ENCODE measurements around the gene LIPG. TPM values are rescaled to one million over a fixed set of nuclear protein-coding genes. Genes with fewer than 3 reads are reported as not detected.

LIPG gene
- polyA plus RNA-seq, 2 of the 4 experiments (the other 2 are of a cell fraction) = 0.36 to 0.65 TPM

- TF ChIP-seq REST (IDR thresholded peaks at IDR 0.05) (no peak), EHMT2 (IDR thresholded peaks at IDR 0.05; ENCODE audit: low read depth) (no peak), EP300 (IDR thresholded peaks at IDR 0.05) (no peak), PBX3 (IDR thresholded peaks at IDR 0.05) (no peak), RARB (CRISPR knock-in tag; IDR thresholded peaks at IDR 0.05) (no peak)
Measured at GRCh38 chr18:49520661-49521145, 41.2 kb upstream of the LIPG start (continued).

GRCh38 chr18:49521216-49521835 lies 40.5 kb upstream of the LIPG start:
- Histone ChIP-seq H3K4me2 (no peak overlapping the region), H3K4me3 (no peak overlapping the region), H3K27ac (no peak overlapping the region), H3K4me1 (no peaks in the 10 kb centered on the region), H3K9me3 (no peaks in the 10 kb centered on the region)
- ChIA-PET POLR2A (no interaction called here), CTCF (interaction anchor here (1.3 to 1.5 kb wide), 2 partner anchors 11 to 337 kb away, joined by 3 to 4 read pairs; no protein-coding TSS in a partner anchor)
- TF ChIP-seq HOXB13 (CRISPR knock-in tag; IDR thresholded peaks at IDR 0.05; ENCODE audit: low read depth) (no peak), ELK1 (IDR thresholded peaks at IDR 0.05; ENCODE audit: low read depth, low read length) (no peak), FOSL2 (IDR thresholded peaks at IDR 0.05) (no peak), FOSL2 (CRISPR knock-in tag; IDR thresholded peaks at IDR 0.05) (no peak), FOXS1 (CRISPR knock-in tag; IDR thresholded peaks at IDR 0.05) (no peak), EHF (CRISPR knock-in tag; IDR thresholded peaks at IDR 0.05) (no peak), MAFK (IDR thresholded peaks at IDR 0.05; ENCODE audit: partially characterized antibody) (no peak), NR3C1 (IDR thresholded peaks at IDR 0.05) (no peak), FOSB (CRISPR knock-in tag; IDR thresholded peaks at IDR 0.05) (no peak), MAZ (IDR thresholded peaks at IDR 0.05; ENCODE audit: borderline replicate concordance, low read depth, low read length) (no peak), REST (IDR thresholded peaks at IDR 0.05) (no peak), GATA3 (IDR thresholded peaks at IDR 0.05; ENCODE audit: borderline replicate concordance) (no peak), HDAC2 (IDR thresholded peaks at IDR 0.05) (no peak)
- no peak for FAIRE-seq
- no peak for ATAC-seq
- DNase-seq (ENCODE audit: low read depth in 1 of 2, low spot score in 1 of 2) = no peak
- WGBS (ENCODE audit: missing lambda C conversion rate) = 85% methylated on average over 7 of the region's 7 CpGs

Measured in A549 (cell line).